ENCODE measurements around the gene PPP6R1. TPM values are rescaled to one million over a fixed set of nuclear protein-coding genes. Genes with fewer than 3 reads are reported as not detected.

The PPP6R1 gene
- total and polyA plus RNA-seq, 2 of the 13 experiments (the other 11 are each of a cell fraction or from before 2014, with no cell fraction given) = 25.8 to 54.0 TPM

DNA sequence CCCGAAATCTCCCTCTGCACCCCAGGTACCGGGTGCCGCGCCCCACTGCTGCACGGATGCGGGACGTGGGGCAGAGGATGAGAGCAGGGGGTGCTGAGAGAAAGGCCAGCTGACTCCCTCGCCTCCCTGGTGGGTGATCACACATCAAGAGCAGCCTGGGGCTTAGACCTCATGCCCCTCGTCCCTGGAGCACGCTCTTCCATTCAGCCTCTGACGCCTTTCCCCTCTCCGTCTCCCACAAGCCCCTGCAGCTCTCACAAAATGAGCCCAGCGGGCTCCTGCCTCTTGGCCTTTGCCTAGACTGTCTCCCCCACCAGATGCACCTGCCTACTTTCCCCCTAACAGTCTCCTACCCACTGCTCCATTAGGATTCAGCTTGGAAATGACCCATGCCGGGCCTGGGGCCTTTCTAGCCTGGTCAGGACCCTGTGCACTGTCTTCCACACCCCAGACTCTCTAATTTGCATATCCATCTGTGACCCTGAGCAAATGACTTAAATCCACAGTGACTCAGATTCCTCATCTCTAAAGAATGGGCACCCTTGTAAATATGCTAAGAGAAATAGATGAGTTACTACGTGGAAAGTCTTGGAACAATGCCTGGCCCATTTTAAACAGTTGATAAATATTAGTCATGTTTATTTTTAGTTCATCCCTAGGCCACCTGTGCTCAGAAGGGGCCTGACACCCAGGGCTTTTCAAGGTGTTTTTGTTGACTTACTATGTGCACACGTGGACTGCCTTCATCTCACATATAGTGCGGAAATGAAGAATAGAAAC lies 48.9 kb downstream of the PPP6R1 start (continued):
- TF ChIP-seq MAFK (conservative IDR thresholded peaks at IDR 0.05 in 1 of 2, IDR thresholded peaks at IDR 0.05 in 1 of 2; ENCODE audit: low read length in 2 of 2) (no peak), ZBTB42 (CRISPR knock-in tag; IDR thresholded peaks at IDR 0.05) (no peak), SPEN (CRISPR knock-in tag; IDR thresholded peaks at IDR 0.05; ENCODE audit: low read depth) (no peak; the same call in 1 of the 2 replicates), CBX2 (IDR thresholded peaks at IDR 0.05; ENCODE audit: low read depth, low read length) (no peak), CBX2 (CRISPR knock-in tag; IDR thresholded peaks at IDR 0.05; ENCODE audit: low read depth) (no peak), ZNF234 (CRISPR knock-in tag; conservative IDR thresholded peaks at IDR 0.05) (no peak), ZNF17 (CRISPR knock-in tag; IDR thresholded peaks at IDR 0.05) (no peak), TEAD3 (CRISPR knock-in tag; optimal IDR thresholded peaks at IDR 0.05; ENCODE audit: borderline replicate concordance) (no peak), HMG20B (CRISPR knock-in tag; conservative IDR thresholded peaks at IDR 0.05) (no peak), ARNTL (CRISPR knock-in tag; IDR thresholded peaks at IDR 0.05) (peak; percentile 13; the same call in 1 of the 2 replicates)
- TF ChIP-seq, protein P1, sequence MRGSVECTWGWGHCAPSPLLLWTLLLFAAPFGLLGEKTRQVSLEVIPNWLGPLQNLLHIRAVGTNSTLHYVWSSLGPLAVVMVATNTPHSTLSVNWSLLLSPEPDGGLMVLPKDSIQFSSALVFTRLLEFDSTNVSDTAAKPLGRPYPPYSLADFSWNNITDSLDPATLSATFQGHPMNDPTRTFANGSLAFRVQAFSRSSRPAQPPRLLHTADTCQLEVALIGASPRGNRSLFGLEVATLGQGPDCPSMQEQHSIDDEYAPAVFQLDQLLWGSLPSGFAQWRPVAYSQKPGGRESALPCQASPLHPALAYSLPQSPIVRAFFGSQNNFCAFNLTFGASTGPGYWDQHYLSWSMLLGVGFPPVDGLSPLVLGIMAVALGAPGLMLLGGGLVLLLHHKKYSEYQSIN (CRISPR knock-in tag; IDR thresholded peaks at IDR 0.05; ENCODE audit: borderline replicate concordance) = no peak
